Epithelial cell of prostate (primary cell): ENCODE results near the gene DTNBP1.
"Not testable (repeated sequence)": the region's sequence is repeated elsewhere in the genome, so short reads cannot be mapped to it uniquely, and the experiment has no call there.

ENCODE experiments used
- DNase-seq: peaks from one replicate; pipeline ENCODE4 v3.0.0-alpha.2; 2011; ENCODE audit warnings: low read depth, low spot score
- H3K27ac ChIP-seq: fragments of 450-650 bp; 2 replicates; pipeline ENCODE4 v1.5.1; 2017; ENCODE audit warnings: mild to moderate bottlenecking

The DTNBP1 gene

GRCh38 chr6:15672291-15672690 is 9.5 kb upstream of the DTNBP1 start:
- no peak for DNase-seq

DNA sequence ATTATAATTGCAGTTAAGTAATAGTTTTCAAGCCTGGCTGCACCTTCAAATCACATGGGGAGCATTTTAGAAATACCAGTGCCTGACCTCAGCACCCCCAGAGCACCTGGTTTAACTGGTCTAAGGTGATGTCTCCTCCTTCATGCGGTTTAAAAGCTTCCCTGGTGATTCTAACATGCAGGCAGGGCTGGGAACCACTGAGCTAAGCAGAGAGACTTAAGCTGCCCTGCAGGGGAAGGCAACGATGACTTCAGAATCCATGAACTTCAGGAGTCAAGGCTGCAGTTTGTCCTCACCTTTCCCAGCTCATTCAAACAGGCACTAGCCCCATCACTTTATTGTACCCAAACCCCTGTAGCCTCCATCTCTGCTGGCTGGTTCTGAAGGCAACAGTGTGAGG is 6.1 kb upstream of the DTNBP1 start:
- DNase-seq: no peak
- no peak overlapping the region for H3K27ac ChIP-seq

More at GRCh38 chr6:15672291-15672690, 9.5 kb upstream of the DTNBP1 start:
- H3K27ac ChIP-seq: no peak overlapping the region

DNA sequence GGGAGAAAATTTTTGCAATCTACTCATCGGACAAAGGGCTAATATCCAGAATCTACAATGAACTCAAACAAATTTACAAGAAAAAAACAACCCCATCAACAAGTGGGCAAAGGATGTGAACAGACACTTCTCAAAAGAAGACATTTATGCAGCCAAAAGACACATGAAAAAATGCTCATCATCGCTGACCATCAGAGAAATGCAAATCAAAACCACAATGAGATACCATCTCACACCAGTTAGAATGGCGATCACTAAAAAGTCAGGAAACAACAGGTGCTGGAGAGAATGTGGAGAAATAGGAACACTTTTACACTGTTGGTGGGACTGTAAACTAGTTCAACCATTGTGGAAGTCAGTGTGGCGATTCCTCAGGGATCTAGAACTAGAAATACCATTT is 4.1 kb upstream of the DTNBP1 start:
- H3K27ac ChIP-seq, DNase-seq: not testable (repeated sequence)

DNA sequence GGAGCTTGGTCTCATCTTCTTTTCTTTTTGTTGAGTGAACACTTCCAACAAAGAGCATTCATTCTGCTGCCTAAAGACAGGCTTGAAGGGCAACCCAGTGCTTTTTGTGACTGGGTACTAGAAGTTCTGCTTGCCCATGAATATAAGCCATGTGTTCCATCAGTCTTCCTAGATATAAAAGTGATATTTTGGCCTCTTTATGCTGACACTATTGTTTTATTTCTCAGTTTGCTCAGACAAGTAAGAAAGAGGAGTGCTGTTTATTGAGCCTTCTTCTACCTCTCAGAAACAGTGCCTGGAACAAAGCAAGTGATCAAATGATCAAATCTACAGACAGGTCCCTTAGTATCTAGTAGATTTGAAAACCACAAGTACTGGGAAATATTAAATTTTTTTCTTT is 2.4 kb upstream of the DTNBP1 start:
- DNase-seq: no peak
- H3K27ac ChIP-seq: no peak overlapping the region

- no peak overlapping the region for H3K27ac ChIP-seq
Measured at GRCh38 chr6:15663130-15663871, 473 bp upstream of the DTNBP1 start.

GRCh38 chr6:15661853-15662325 is 939 bp downstream of the DTNBP1 start:
- H3K27ac ChIP-seq: peak overlapping the region; percentile 22
- DNase-seq: no peak

More at GRCh38 chr6:15663130-15663871, 473 bp upstream of the DTNBP1 start:
- DNase-seq: no peak

- no peak overlapping the region for H3K27ac ChIP-seq
- DNase-seq: no peak
Measured at GRCh38 chr6:15659181-15659580, 3.6 kb downstream of the DTNBP1 start.

- no peak for DNase-seq
- H3K27ac ChIP-seq: no peak overlapping the region
Measured at GRCh38 chr6:15658181-15658744, 4.6 kb downstream of the DTNBP1 start.

GRCh38 chr6:15657290-15657689 is 5.5 kb downstream of the DTNBP1 start:
- DNase-seq: no peak
- no peak overlapping the region for H3K27ac ChIP-seq

DNA sequence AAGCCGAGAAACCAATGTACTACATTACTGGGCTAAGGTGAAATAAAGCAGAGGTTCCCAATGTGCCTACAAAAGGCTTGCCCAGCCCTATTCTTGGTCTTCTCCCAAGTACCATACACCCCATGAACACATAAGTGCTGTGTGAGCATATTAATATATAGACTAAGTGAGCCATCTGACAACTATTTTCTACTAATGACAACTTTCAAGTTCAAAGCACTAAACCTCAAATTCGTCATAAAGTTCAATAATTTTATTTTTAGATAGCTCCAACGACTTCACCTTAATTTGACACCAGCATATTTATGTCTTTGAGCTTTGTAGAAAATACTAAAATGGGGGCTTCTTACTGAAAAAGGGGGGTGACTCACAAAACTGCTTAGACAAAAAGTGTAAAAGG is 6.7 kb downstream of the DTNBP1 start:
- no peak for DNase-seq
- H3K27ac ChIP-seq: no peak overlapping the region

- DNase-seq: no peak
- H3K27ac ChIP-seq: no peak overlapping the region
Measured at GRCh38 chr6:15654250-15654649, 8.6 kb downstream of the DTNBP1 start.

DNA sequence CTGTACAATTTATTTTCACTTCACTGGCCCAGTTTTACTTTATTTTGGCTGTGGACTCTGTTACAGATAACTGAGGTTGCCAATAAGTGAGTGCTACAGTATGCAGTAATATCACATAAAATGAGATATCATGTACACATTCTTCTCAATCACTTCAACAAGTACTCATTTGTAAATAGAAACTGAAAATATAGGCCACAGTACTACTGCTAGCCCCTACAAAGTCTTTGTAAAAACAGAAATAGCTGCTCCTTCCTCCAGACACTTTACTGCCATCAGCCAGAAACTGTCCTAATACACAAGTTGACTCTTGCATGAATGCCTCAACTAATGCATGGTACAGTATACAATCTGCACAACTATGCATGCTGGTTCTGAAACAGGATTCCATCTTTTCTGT is 9.2 kb downstream of the DTNBP1 start:
- H3K27ac ChIP-seq: no peak overlapping the region
- no peak for DNase-seq

- DNase-seq, H3K27ac ChIP-seq: not testable (repeated sequence)
Measured at GRCh38 chr6:15650004-15650559, 12.7 kb downstream of the DTNBP1 start.

DNA sequence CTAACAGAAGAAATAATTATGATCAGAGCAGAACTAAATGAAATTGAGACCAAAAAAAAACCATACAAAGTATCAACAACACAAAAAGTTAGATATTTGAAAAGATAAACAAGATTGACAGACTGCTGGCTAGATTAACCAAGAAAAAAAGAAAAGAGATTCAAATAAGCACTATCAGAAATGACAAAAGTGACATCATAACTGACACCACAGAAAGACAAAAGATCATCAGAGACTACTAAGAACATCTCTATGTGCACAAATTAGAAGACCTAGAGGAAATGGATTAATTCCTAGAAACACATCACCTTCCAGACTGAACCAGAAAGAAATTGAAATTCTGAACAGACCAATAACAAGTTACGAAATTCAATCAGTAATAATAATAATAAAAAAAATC is 17.9 kb downstream of the DTNBP1 start:
- no peak for DNase-seq
- no peak overlapping the region for H3K27ac ChIP-seq

GRCh38 chr6:15643542-15643941 is 19.3 kb downstream of the DTNBP1 start:
- no peak overlapping the region for H3K27ac ChIP-seq
- DNase-seq: no peak

DNA sequence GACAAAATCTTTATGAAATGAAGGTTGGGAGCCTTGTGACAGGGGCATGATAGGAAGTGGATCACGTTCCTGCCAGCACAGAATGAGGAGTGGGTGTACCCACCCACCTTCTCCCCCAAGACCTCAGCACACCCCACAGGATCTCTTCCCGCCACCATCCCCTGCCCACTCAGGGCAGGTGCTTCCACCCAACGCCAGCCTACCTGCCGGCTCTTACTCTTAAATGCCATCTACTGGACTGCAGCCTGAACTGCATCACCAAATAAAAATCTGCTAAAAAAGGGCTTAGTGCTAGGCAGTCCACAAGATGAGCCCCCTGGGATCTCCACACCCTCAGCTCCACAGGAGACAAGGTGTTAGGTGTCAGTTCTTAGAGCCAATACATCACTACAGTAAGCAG is 20.6 kb downstream of the DTNBP1 start:
- no peak for DNase-seq
- no peak overlapping the region for H3K27ac ChIP-seq

DNA sequence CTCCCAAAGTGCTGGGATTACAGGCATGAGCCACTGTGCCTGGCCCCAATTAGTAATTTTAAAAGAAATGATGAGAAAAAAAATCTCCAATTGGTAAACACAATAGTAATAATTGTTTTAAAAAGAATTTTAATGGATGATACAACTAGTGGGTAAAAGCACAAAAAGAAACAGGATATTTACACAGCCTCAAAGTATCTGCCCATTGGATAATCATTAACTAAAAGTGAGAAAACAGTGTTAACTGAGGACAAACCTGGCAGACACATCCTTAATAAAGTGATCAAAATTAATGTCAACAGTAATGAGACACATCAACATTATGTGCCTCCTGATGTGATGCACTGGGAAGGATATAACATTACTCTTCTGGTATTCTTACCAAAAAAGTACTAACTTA is 24.5 kb downstream of the DTNBP1 start:
- DNase-seq: no peak
- H3K27ac ChIP-seq: no peak overlapping the region

DNA sequence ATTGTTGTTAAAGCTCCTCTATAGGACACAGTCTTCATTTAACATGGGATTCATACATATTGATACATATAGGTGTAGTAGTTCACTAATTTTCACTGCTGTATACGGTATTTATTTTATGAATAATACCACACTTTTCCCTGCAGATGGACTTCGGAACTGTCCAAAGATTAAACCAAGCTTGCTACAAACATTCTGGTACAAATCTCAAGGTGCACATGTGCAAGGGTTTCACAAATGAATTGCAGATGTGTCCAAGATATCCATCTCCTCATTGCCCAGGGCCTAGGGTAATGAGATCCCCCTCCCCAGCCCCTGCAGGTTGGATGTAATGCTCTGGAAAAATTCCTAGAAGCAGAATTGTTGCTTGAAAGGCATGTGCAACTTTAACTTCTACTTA is 31.4 kb downstream of the DTNBP1 start:
- H3K27ac ChIP-seq: no peak overlapping the region
- no peak for DNase-seq

GRCh38 chr6:15630202-15630601 is 32.6 kb downstream of the DTNBP1 start:
- no peak overlapping the region for H3K27ac ChIP-seq
- no peak for DNase-seq

GRCh38 chr6:15629487-15629886 is 33.3 kb downstream of the DTNBP1 start:
- DNase-seq: no peak
- H3K27ac ChIP-seq: no peak overlapping the region

- H3K27ac ChIP-seq: no peak overlapping the region
- no peak for DNase-seq
Measured at GRCh38 chr6:15628499-15629131, 34.2 kb downstream of the DTNBP1 start.
